HTERT RPE-1 (cell line): Measurements from ENCODE around the gene KIF2C.

ENCODE experiments used
- in situ Hi-C: fragments of 300-500 bp; cut with MboI; formaldehyde crosslinking; loops from 4 replicates; pipeline ENCODE4 v1.14.3; 2020; ENCODE audit warnings: low sequenced_read_pairs

Gene KIF2C

DNA sequence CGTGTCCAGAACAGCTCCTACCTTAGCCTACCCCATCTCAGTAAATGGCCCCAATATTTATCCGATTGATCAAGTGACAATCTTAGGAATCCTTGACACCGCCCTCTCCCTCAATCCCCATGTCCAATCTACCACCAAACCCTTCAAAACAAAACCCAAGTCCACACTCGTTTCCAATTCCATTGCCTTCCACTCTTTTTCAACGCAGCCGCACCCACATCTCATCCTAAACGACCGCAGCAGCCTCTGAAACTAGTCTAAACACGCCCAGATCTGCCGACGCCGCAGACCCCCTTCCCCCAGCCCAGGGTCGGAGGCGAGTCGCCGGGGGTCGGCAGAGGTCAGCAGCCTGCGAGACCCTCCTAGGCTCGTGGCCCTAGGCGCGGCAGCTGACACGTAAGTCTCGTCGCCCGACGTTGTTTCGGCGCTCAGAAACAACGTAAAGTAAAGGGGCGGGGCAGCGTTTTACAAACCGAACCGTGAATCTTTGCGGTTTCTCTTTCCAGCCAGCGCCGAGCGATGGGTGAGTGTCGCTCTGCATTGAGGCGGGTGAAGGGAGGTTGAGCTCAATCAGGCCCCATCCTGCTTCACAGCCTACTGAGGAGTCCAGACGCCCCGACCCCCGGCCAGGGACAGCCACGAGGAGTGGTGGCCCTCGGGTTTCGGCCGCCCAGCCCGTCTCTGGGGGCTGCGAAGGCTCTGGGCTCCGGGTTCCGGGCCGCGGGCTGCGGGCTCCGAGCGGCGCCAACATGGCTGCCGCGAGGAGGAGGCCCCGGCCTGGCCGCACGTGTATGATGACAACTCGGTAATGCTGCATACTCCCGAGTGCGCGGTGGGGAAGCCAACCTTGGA, 35.7 kb downstream of the KIF2C start, which contains the start of gene RPS8:
TSS of gene RPS8 (plus strand) at position 463 of the 852 bp plus-strand sequence. CDS start at position 520, 57 bp downstream.
- in situ Hi-C loops: no loop called here

DNA sequence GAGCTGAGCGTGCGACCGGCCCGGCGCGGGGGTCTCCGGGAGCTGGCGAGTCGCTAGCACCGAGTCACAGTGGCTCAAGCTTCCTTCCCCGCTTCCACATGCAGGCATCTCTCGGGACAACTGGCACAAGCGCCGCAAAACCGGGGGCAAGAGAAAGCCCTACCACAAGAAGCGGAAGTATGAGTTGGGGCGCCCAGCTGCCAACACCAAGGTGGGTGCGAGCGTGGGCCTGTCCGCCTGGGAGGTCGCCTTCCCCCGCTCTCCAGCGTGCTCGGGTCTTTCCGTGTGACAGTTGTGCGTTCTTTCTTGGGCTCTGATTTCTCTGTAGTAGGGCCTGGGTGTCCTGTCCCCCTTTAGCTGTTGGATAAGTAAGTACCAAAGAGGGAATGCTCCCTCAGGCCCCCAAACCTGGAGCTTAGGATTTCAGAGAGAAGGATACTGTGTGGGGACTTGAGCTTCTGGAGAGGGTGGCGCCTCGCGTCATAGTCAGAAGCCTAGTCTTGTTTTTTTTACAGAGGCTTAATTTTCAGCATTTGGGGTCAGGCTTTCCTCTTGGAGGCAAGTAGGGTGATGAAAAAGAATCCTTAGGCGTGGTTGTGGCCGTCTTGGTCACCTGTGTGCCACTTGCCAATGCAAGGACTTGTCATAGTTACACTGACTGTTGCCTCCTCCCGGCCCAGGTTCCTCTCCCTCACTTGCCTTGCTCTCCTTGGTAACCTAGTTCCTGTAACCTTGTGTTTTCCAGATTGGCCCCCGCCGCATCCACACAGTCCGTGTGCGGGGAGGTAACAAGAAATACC, 36.5 kb downstream of the KIF2C start:
- in situ Hi-C loops: no loop called here

DNA sequence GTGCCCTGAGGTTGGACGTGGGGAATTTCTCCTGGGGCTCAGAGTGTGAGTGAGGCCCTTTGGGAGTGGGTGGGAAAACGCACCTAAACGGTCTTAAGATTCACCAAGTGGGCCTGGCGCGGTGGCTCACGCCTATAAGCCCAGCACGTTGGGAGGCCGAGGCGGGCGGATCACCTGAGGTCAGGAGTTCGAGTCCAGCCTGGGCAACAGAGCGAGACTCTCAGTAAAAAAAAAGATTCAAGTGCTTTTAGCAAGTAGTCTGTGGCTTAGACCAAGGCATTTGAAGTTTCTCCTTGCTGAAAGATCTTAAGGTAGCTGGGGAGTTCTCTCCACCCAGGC, 37.1 kb downstream of the KIF2C start:
- in situ Hi-C loops: no loop called here

DNA sequence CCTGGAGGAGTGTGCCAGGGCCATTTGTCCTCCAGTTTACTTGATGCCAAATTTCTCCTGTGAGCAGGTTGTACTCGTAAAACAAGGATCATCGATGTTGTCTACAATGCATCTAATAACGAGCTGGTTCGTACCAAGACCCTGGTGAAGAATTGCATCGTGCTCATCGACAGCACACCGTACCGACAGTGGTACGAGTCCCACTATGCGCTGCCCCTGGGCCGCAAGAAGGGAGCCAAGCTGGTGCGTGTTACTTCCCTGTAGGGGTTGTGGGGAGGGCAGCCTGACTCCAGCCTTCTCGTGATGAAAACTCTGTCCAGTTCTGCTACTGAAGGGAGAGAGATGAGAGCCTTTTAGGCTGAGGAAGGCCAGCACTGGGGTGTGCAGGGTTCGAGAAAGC, 37.9 kb downstream of the KIF2C start:
- in situ Hi-C loops: no loop called here

DNA sequence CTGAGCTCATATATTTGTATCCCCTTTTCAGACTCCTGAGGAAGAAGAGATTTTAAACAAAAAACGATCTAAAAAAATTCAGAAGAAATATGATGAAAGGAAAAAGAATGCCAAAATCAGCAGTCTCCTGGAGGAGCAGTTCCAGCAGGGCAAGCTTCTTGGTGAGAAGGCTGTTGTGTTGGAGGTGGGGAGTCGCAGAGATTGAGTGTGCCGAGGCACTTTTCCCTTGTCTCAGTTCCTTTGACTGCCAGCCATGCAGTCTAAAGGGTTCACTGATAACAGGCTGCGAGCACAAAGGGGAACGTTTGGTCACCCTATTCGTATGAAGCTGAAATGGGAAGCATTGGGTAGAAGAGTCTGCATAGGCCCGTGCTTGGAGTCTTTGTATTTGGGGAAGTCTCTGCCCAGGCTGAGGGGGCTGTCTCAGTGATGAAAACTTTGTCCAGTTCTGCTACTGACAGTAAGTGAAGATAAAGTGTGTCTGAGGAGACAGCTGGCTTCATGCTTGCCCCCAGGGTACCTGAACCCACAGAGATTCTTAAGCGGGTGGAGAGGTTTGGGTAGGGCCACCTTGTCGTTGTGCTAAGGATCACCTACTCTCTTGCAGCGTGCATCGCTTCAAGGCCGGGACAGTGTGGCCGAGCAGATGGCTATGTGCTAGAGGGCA, 38.5 kb downstream of the KIF2C start:
- in situ Hi-C loops: no loop called here

DNA sequence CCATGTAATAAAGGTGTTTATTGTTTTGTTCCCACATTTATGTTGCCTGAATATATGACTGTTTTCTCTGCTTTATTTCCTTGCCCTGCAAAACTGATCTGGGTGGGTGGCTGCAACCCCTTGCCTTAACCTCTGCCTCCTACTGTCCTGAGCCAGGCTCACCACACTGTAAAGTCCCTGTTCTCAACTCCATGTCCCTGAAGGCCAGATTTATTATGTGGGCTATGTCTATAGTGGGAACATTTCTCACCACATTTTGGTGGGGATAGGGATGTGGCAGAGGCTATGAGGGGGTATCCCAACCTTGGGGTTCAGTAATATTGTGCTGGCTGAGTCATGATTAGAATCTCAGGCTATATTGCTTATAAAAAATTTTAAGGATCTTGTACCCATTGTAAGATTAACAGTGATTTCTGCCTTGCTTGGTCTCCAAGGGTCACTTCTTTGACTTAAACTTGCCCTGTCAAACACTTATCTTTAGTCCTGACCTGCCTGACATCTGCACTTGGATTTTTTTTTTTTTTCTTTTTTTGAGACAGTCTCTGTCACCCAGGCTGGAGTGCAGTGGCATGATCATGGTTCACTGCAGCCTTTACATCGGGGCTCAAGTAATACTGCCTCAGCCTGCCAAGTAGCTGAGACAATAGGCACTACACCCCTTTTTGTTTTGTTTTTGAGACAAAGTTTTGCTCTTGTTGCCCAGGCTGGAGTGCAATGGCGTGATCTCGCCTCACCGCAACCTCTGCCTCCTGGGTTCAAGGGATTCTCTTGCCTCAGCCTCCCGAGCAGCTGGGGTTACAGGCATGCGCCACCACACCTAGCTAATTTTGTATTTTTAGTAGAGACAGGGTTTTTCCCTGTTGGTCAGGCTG, 39.3 kb downstream of the KIF2C start:
- in situ Hi-C loops: no loop called here

DNA sequence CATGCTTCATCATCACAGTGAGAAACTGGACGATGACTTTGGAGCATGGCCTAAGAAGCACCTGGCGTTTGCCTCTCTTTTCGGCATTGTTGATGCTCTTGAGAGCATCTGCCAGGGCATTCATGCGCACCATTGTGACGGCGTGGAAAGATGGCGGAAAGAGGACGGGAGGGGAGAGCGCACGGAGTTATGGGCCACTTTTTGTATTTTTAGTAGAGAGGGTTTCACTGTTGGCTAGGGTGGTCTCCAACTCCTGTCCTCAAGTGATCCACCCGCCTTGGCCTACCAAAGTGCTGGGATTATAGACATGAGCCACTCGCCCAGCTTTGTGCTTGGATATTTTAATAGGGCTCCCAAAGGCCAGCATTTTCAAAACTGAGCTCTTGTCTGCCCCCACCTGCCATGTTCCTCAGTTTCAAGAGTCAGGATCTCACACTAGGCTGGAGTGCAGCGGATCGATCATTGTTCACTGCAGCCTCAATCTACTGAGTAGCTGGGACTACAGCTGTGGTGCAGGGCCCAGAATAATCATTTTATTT, 41.0 kb downstream of the KIF2C start:
- in situ Hi-C loops: no loop called here

DNA sequence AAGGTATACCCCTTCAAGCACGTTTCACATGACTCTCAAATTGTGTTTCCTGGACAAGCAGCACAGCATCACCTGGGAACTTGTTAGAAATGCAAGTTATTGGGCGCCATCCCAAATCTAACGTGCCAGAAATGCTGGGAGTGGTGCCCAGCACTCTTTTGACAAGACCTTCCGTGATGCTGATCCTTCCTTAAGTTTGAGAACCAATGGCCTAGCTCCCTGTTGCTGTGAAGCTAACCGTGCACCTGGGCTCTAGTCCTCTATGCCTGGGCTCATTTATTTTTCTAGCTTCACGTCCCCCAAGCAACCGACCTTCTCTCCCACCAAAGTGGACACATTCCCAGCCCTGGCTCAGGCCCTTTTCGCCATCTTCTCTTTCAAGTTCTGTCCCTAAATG, 44.1 kb downstream of the KIF2C start:
- in situ Hi-C loops: no loop called here

DNA sequence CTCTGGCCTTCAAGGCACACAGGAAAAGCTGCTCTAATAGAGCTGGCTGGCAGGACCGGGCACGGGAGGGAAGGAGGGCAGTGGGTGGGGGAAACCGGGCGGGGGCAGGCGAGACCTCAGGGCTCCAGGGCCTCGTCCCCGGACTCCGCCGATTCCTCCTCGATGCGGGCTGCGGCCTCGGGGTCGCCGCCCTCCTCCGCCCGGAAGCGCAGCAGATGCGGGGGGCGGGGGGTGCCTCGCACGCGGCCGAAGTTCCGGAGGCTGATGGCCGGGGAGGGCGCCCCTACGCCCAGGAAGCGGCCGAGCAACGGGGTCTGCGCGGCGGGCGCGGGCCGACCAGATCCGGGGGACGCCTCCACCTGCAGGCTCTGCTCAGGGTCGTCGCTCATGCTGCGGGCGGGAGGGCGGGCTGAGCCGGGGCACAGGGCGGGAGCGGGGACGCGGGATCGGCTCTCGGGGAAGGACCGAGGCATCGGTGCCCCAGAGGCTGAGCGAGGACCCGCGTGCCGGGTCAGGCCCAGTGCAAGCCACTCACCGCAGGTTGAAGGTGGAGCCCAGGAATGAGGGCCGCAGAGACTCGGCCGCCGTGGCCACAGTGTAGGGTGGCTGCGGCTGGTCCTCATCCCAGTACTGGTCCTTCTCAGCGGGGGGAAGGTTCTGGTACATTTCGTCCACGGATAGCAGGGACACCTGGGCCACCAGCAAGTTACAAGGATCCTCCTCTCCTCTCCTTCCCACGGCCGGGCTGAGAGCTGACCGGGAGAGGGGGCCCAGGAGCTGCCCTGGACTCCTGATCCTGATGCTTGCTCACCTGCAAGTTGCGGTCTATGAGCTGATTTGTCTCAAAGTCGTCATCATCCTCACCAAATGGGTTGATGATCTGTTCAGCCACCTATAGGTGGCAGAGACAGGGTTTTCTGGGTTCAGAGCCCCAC, 44.7 kb downstream of the KIF2C start:
- in situ Hi-C loops: no loop called here

DNA sequence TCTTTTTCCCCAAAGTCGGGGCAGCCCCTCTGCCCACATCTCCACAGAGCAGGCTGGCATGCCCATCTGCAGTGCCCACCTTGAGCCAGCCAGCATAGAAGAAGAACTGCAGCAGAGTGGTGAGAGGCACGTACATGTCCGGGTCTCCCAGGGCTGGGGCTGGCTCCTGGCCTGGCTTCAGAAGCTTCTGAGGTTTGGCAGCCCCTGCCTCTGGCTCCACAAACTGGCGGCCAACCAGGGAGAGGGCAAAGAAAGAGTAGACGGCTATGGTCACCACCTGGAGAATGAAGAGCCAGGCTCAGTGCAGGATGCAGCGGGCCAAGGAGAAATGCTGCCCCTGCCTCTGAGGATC, 45.4 kb downstream of the KIF2C start:
- in situ Hi-C loops: no loop called here

DNA sequence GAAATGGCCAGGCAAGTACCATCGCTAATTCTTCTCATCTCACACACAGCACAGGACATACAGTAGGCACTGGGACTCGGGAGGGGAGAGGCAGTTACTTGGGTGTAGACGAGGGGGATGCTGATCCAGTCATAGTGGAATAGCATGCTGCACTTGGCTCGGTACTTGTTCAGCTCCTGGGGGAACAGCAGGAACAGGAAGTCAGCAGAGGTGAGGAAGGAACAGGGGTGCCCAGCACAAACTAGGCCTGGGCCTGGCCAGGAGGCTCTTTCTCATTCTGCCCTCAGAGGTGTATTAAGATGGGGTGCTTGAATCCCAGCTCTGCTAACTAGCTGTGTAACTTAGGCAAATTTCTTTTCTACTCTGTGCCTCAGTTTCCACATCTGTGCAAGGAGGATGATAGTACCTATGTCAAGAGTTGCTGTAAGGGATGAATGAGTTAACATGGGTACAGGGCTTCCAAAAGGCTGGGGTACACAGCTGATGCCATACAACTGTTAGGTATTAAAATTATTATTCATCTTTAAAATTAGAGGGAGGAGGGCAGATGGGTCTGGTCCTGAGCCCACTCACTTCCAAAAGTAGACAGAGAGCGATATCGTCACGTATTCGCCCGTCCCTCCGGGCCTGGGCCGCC, 46.0 kb downstream of the KIF2C start:
- in situ Hi-C loops: no loop called here

DNA sequence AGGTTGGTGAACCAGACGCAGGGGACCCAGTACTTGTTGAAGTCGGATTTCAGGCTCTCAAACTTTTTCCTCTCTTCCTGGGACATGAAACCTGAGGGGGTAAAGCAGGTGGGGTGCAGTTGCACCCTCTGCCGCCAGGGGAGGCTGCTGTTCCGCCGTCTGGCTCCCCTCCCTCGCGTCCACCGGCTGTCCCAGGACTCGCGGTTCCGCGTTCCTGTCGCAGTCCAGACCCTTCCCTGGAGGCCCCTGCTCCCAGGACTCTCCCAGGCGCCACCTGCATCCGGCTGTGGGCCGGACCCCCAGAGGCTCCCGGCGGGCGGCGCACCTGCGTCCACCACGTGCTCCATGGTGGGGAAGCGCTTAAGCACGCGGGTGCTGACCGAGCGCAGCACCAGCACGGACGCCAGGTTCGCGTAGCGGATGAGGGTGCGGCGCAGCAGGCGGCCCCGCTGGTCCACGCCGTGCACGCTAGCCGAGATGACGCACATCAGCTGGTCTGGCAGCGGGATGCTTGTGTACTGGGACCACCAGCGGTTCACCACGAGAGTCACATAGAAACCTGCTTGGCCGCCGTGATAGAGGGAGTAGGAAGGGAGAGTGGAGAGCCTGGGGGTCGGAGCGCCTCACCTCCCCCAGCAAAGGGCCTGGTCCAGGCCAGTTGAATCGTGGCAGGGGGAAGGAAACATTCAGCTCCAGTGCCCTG, 46.7 kb downstream of the KIF2C start:
- in situ Hi-C loops: no loop called here

DNA sequence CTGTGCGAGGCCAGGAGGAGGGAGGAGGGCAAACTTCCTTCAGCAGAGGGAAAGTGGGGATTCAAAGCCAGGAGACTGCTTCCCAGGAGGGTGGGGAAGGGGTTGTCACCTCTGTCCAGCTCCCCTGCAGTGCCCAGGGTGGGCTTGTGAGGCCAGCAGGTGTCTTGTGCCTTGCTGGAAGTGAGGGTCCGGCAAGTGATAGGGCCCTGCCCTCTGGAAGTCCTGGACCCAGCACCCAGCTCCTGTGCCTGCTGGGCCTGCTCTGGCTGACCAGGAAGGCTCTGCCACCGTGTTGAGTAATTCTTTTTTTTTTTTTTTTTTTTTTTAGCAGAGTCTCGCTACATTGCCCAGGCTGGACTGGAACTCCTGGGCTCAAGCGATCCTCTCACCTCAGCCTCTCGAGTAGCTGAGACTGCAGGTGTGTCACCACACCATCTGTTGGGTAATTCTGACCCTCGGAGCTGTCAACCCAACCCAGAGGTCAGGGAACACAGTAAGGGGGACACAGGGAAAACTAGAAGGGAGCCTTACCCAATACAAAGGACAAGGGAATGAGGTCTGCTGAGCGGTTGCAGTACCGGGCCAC, 47.3 kb downstream of the KIF2C start:
- in situ Hi-C loops: no loop called here

DNA sequence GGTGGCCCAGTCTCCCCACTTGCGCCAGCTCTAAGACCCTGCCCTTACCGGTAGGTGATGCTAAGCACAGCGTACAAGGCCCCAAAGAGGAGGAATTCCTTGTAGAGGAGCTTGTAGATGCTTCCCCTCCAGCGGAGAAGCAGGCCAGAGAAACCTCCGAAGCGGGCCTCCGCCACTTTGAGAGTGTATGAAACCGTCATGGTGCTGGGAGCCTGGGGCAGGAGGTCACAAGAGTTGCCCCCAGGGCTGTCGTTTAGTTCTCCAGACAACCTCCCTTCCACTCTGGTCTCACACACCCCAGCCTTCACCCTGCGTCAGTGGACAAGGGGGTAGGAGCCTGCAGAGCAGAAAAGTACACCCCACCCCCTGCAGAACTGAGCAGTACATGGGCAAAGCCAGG, 47.9 kb downstream of the KIF2C start:
- in situ Hi-C loops: no loop called here

DNA sequence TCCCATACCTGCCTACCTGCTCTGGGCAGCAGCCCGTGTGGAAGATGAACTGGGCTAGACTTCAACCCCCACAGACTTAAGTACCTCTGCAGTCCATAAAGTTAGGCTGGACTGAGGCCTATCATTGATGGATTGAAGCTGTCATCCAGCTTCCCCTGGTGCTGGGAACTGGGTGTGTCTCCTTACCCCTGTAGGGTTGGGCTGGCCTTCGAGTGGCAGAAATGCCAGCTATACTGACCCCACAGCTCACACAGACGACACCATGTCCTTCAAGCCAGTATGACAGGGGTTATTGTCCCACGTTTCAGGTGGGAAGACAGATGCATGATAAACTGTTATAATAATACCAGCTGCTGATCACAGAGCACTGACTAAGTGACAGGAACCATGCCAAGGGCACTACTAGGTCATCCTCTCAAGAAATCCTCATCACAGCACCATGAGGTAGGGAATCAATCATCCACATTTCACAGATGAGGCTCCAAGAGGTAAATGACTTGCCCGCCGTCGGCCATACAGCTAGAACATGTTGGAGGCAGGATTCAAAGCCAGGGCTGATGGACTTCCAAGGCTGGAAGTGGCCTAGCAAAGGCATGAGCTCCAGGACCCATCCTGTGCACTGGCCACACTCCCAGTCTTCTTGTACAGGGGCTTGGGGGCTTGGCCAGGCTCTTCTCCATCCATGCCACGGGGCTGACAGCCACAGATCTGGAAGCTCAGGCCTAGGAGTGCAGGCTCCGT, 48.7 kb downstream of the KIF2C start, which contains the start of gene BEST4:
TSS of gene BEST4 (minus strand) at position 51 of the 741 bp plus-strand sequence. CDS start 465 bp downstream, outside the sequence.
- in situ Hi-C loops: no loop called here

DNA sequence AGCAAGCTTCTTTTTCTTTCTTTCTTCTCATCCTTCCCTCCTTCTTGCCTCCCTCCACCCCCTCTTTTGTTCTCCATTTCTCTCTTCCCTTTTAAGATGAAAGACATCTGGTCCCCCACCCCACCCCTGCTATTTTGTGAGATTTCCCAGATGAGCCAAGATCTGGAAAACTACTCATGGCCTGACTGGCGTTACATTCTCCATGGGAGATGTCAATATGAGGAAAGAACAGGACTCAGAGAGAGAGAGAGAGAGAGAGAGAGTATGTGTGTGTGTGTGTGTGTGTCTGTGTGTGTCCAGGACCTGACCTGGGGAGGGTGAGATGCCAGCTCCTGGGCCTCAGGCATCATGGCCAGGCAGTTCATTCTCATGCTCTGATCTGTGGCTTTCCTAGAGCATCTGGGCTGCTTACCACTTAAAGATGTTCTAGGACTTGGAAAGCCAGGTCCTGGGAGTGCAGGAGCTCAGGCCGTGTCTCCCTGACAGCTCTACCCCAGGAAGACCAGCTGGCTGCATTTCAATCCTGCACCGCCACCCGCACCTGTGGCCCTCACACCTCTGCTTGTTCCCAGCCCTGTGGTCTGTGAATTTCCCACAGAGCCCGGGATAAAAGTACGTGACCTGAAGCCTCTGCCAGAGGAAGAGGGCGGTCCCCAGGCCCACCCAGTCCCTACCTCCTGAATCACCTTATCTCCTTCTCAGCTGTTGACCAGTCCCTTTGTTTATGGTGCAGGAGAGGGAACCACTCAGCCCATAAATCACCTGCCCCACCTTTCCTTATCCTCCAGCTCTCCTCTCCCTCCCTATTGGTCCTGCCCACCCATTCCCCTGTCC, 51.5 kb downstream of the KIF2C start:
- in situ Hi-C loops: no loop called here
